Cardiac ventricle fibroblast (primary cell): Measurements from ENCODE around the gene FDXR. TPM values are rescaled to one million over a fixed set of nuclear protein-coding genes. Genes with fewer than 3 reads are reported as not detected.

Experiments
- total RNA-seq: library from RNA; depleted of rRNA; stranded (reverse); fragments of >200 nt; gene quantifications from 2 replicates; pipeline ENCODE4 v1.2.3, GENCODE V29; 2015

The FDXR gene
- 19.4 and 20.9 TPM in 2 replicates for total RNA-seq

GRCh38 chr17:74872313-74873036 is at the start of gene FDXR:
FDXR (minus strand) TSS chr17:74872994; CDS start chr17:74872944, 50 bp downstream.

GRCh38 chr17:74892974-74893911 is 20.4 kb upstream of the FDXR start, which contains the start of gene FADS6:
FADS6 (minus strand) TSS chr17:74893633; CDS start chr17:74893595, 38 bp downstream.

GRCh38 chr17:74859459-74860228 is 13.2 kb downstream of the FDXR start, which contains the start of gene GRIN2C:
GRIN2C (minus strand) TSS chr17:74859885; CDS start chr17:74855092, 4,793 bp downstream.

Other genes with a start within 250 kb of the FDXR start
- gene CD300E, start 249.3 kb downstream of the FDXR start, total RNA-seq = not detected in 2 replicates
- gene CD300LF, start 160.1 kb downstream of the FDXR start, total RNA-seq = not detected in 2 replicates
- gene RAB37, start 135.7 kb downstream of the FDXR start, total RNA-seq = 0.06 and 0.10 TPM in 2 replicates
- gene NHERF1, start 124.4 kb downstream of the FDXR start, total RNA-seq = 10.9 and 13.9 TPM in 2 replicates
- 20.5 and 23.5 TPM in 2 replicates for gene NAT9, start 96.6 kb downstream of the FDXR start, total RNA-seq
- under 0.01 TPM in 1 of 2 replicates, not detected in the other for gene GRIN2C, start 13.1 kb downstream of the FDXR start, total RNA-seq
- not detected in 2 replicates for gene FADS6, start 20.6 kb upstream of the FDXR start, total RNA-seq
- gene USH1G, start 50.3 kb upstream of the FDXR start, total RNA-seq = not detected in 2 replicates
- not detected in 2 replicates for gene OTOP2, start 51.3 kb upstream of the FDXR start, total RNA-seq
- not detected in 2 replicates for gene OTOP3, start 62.9 kb upstream of the FDXR start, total RNA-seq
- gene HID1, start 99.8 kb upstream of the FDXR start, total RNA-seq = 1.3 TPM in 1 of 2 replicates, not detected in the other
- 14.0 and 15.0 TPM in 2 replicates for gene CDR2L, start 114.6 kb upstream of the FDXR start, total RNA-seq
- gene MRPL58, start 139.7 kb upstream of the FDXR start, total RNA-seq = 36.5 and 42.3 TPM in 2 replicates
- gene ATP5PD, start 174.0 kb upstream of the FDXR start, total RNA-seq = 236 and 284 TPM in 2 replicates
- 18.2 and 20.5 TPM in 2 replicates for gene KCTD2, start 174.2 kb upstream of the FDXR start, total RNA-seq
- 2.8 and 4.2 TPM in 2 replicates for gene SLC16A5, start 215.0 kb upstream of the FDXR start, total RNA-seq
- 3.8 and 3.9 TPM in 2 replicates for gene ARMC7, start 237.0 kb upstream of the FDXR start, total RNA-seq